Testis (tissue), 2 donors: ENCODE measurements around the gene TOGARAM1.

Source experiments
- POLR2A ChIP-seq: fragments of 450-650 bp; IDR thresholded peaks from one replicate; pipeline ENCODE4 v1.6.1; 2017; ENCODE audit warnings: antibody characterized with exemption, mild to moderate bottlenecking, moderate library complexity
- TF ChIP-seq, protein P1 (sequence below), 3 experiments: fragments of 450-650 bp in 2 of 3; fragments of 200-600 bp in 1 of 3; sonication (generic) in 1 of 3; IDR thresholded peaks; one replicate each; pipeline ENCODE4 v1.5.1; 2016 to 2019; ENCODE audit warnings: antibody characterized with exemption in 3 of 3, mild to moderate bottlenecking in 2 of 3, moderate library complexity in 1 of 3

- TF ChIP-seq, protein P1, sequence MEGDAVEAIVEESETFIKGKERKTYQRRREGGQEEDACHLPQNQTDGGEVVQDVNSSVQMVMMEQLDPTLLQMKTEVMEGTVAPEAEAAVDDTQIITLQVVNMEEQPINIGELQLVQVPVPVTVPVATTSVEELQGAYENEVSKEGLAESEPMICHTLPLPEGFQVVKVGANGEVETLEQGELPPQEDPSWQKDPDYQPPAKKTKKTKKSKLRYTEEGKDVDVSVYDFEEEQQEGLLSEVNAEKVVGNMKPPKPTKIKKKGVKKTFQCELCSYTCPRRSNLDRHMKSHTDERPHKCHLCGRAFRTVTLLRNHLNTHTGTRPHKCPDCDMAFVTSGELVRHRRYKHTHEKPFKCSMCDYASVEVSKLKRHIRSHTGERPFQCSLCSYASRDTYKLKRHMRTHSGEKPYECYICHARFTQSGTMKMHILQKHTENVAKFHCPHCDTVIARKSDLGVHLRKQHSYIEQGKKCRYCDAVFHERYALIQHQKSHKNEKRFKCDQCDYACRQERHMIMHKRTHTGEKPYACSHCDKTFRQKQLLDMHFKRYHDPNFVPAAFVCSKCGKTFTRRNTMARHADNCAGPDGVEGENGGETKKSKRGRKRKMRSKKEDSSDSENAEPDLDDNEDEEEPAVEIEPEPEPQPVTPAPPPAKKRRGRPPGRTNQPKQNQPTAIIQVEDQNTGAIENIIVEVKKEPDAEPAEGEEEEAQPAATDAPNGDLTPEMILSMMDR (IDR thresholded peaks at IDR 0.05), result no peak
- no peak for TF ChIP-seq POLR2A
These were observed 76.9 kb downstream of the TOGARAM1 start for GRCh38 chr14:45038865-45039264.
